ENCODE results near the gene DYNC1H1.

Gene DYNC1H1

DNA sequence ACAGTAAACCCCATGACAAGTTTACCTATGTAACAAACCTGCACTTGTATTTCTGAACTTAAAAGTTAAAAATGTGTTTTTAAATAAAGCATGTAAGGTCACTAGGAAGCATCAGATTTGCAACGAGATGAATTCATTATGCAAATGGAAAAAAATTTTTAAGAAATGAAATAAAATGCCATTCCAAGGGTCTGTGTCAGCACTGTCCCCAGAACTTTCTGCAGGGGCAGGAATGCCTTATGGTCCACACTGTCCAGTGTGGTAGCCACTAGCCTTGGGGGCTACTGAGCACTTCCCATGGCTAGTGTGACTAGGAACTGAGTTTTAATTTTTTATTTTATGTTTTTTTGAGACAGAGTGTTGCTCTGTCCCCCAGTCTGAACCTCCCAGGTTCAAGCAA lies 73.3 kb downstream of the DYNC1H1 start:
- no peak for DNase-seq (ENCODE audit: low read depth)

DNA sequence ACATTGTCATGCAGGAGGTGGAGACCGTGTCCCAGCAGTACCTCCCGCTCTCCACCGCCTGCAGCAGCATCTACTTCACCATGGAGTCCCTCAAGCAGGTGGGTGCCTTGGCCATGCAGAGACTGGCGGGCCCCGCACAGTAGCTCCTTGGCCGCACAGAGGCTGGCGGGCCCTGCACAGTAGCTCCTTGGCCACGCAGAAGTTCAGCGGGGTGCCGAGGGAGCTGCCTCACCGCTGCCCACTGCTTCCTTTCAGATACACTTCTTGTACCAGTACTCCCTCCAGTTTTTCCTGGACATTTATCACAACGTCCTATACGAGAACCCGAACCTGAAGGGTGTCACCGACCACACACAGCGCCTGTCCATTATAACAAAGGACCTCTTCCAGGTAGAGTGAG lies 74.8 kb downstream of the DYNC1H1 start:
- DNase-seq (ENCODE audit: low read depth): no peak

DNA sequence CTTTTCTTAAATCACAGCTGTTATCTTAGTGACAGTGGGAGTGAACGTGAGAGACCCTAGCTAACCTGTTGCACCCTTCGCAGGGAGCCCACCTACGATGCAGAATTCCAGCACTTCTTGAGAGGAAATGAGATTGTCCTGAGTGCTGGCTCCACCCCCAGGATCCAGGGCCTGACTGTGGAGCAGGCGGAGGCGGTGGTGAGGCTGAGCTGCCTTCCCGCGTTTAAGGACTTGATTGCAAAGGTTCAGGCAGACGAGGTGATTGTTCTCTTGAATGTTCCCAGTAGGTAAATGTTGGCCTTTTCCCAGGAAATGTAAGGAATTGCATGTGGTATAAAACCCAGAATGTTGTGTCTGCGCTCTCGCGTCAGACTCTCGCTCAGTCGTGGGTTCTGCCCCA lies 75.8 kb downstream of the DYNC1H1 start:
- DNase-seq (ENCODE audit: low read depth): no peak

DNA sequence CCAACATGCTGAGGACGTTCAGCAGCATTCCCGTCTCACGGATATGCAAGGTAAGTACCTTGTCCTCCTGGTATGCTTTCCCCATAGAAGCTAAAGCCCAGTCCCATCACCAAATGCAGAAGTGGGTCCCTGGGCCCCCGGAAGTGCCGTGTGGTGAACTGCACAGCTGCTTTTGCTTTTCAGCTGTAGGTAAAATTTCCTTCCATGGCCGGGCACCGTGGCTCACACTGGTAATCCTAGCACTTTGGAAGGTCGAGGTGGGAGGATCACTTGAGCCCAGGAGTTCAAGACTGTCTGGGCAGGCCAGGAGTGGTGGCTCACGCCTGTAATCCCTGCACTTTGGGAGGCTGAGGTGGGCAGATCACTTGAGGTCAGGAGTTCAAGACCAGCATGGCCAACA lies 78.3 kb downstream of the DYNC1H1 start:
- DNase-seq (ENCODE audit: low read depth): no peak

DNA sequence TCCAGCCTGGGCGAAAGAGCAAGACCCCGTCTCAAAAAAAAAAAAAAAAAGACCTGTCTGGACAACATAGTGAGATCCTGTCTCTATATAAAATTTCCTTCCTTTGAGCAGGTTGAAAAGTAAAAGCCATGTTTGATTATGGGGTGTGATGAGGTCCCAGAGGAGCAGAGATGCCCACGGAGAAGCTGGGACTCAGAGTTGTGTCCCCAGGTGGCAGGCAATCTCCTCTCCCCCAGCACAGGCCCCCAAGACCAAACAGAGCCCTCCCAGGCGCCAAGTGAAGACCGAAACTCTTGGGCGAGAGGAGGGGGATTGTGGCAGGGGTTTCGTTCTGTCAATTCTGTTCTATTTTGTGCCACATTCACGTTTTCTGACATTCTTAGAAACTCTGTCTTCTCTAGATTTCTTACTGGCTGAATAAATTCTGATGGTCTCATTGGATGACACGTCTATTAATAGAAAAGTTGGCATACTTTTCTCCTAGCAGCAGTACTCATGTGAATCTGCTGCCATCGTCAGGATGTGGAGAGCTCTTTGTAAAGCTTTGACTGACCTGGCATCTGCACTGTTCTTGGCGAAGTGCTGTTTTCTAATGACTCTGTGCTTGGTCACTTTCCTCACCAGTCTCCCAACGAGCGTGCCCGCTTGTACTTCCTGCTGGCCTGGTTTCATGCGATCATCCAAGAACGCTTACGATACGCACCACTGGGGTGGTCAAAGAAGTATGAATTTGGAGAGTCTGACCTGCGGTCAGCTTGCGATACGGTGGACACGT lies 79.1 kb downstream of the DYNC1H1 start:
- no peak for DNase-seq (ENCODE audit: low read depth)

DNA sequence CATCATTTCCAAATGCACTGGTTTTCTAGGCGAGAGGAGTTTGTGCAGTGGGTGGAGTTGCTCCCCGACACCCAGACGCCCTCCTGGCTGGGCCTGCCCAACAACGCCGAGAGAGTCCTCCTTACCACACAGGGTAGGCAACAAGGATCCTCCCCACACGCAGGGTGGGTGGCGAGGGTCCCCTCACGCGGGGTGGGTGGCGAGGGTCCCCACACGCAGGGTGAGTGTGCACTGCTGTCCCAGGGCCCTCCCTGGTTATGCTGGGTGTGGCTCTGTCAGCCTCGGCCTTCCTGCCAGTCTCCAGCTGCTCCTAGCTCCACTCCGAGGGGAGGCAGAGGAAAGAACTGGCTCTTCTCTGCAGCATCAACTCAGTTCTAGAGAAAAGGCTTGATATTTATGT lies 80.2 kb downstream of the DYNC1H1 start:
- no peak for DNase-seq (ENCODE audit: low read depth)

DNA sequence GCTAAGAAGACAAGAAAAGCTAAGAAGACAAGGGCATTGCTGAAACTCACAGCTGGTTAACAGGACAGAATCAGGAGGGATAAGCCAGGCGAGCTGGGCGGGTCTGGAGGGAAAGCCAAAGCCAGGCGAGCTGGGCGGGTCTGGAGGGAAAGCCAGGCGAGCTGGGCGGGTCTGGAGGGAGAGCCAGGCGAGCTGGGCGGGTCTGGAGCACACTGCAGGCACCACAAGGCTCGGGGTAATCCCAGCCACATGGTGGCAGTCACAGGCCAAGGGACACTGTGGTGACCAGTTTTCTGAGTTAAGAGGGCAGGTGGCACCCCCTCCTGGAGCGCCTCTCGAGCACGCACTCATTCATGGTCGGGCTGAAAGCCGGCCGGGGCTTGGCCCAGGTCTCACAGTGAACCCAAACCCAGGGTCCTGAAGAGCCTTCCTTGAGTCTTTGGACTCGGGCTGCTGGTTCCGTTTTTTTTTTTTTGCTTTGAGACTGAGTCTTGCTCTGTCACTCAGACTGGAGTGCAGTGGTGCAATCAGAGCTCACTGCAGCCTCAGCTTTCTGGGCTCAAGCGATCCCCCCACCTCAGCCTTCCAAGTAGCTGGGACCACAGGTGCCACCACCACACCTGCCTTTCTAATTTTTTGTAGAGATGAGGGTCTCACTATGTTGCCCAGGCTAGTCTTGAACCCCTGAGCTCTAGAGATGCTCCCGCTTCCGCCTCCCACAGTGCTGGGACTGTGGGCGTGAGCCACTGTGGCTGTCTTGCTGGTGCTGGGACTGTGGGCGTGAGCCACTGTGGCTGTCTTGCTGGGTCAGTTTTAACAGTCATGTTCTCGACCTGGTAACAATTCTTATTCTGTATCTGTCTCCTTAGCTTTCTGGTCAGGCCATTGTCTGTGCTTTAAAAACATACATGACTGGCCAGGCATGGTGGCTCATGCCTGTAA lies 82.2 kb downstream of the DYNC1H1 start:
- DNase-seq (ENCODE audit: low read depth): no peak

GRCh38 chr14:102047808-102048540 lies 83.6 kb downstream of the DYNC1H1 start:
- no peak for DNase-seq (ENCODE audit: low read depth)

- DNase-seq (ENCODE audit: low read depth): no peak
These were observed 85.1 kb downstream of the DYNC1H1 start for GRCh38 chr14:102049258-102050025.

DNA sequence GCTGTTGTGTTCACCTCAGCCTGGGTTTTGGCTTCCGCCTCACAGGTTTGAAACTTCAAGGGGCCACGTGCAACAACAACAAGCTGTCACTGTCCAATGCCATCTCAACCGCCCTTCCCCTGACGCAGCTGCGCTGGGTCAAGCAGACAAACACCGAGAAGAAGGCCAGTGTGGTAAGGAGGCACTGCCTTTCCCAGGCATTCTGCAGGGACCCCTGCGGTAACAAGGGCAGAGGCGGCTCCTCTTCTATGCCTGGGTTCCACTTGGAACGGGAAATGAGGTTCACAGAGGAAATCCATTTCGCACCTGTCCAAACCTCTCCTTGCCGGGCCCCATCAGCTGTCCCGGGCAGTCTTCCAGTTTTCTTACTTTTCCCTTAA lies 85.6 kb downstream of the DYNC1H1 start:
- no peak for DNase-seq (ENCODE audit: low read depth)

DNA sequence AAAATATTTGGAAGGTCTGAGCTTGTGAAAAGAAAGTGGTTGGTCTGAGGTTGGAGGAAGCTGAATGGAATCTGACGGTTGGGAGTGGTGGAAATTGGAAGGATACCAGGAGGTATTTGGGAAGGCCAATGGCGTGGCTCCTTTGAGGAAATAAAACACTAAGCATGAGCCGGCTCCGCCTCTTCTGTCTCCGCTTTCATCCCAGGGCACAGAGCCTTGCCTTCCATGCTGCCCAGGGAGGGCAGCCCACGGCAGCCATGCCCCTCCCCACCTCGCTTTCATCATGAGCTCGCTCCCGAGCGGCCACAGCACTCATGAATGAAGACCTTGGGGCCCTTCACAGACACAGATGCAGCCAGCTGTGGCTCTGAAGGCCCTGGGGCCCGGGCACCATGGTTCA lies 86.3 kb downstream of the DYNC1H1 start:
- no peak for DNase-seq (ENCODE audit: low read depth)

DNA sequence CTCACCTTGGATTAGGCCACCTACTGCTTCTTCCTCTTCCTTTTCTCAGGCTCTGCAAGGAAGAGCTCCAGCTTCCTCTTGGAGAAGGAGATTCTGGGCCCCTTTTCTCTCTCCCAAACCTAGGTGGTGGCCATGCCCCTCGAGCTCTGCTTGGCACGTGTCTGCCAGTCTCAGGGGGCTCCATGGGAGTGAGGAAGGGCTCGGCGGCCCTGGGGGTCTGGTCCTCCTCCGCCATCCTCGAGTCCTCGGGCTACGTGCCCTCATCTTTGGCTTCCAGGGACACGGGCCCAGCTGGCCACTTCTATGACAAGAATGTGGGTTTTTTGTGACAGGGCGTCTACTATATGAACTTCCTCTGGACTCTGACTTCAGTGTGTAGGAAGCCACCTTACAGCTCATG lies 88.1 kb downstream of the DYNC1H1 start:
- no peak for DNase-seq (ENCODE audit: low read depth)

- DNase-seq (ENCODE audit: low read depth): no peak
These were observed 91.0 kb downstream of the DYNC1H1 start for GRCh38 chr14:102055181-102055901.

- no peak for DNase-seq (ENCODE audit: low read depth)
These were observed 92.5 kb downstream of the DYNC1H1 start for GRCh38 chr14:102056694-102057442.

GRCh38 chr14:102057480-102058114 lies 93.2 kb downstream of the DYNC1H1 start:
- DNase-seq (ENCODE audit: low read depth): no peak

GRCh38 chr14:102058146-102058545 lies 93.8 kb downstream of the DYNC1H1 start:
- DNase-seq (ENCODE audit: low read depth): no peak

GRCh38 chr14:102058961-102059360 lies 94.6 kb downstream of the DYNC1H1 start:
- no peak for DNase-seq (ENCODE audit: low read depth)

- peak; percentile 47 for DNase-seq (ENCODE audit: low read depth)
These were observed 98.9 kb downstream of the DYNC1H1 start for GRCh38 chr14:102063109-102063807.

DNA sequence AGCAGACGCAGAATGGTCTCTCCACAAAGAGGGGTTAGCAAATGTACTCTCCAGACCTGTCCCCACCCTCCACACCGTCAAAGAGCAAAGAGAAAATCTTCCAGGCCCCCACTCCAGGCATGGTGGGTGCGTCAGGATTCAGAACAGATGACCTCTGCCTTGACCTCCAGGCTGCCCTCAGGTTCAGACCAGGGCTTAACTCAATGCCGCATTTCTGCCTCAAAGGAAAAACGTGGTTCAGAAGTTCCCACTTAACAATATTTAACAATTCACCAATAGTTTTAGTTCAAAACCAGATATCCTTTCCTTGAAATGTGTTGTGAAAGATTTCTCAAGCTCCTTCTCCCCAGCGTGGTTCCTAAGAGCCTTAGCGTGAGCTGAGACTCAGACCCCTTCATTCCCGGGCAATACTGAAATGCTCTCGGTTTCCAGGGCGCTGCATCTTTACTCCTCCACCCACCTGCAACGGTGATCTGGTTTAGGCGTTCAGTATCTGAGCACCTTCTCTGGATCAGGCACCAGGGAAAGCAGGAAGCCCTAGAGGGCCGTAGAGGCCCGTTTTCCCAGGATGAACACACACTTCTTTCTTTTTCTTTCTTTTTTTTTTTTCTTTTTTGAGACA lies 99.5 kb downstream of the DYNC1H1 start:
- no peak for DNase-seq (ENCODE audit: low read depth)
